ENCODE data around the gene MYRIP. TPM values are rescaled to one million over a fixed set of nuclear protein-coding genes. Genes with fewer than 3 reads are reported as not detected.

The MYRIP gene
- total and polyA plus RNA-seq, 5 donors from 2014 or later: not detected

GRCh38 chr3:40185029-40185695, 375.8 kb downstream of the MYRIP start:
- ATAC-seq (ENCODE audit: low read depth in 2 of 2): no peak
- H3K4me1 Mint-ChIP-seq: no peaks in the 10 kb centered on the region

DNA sequence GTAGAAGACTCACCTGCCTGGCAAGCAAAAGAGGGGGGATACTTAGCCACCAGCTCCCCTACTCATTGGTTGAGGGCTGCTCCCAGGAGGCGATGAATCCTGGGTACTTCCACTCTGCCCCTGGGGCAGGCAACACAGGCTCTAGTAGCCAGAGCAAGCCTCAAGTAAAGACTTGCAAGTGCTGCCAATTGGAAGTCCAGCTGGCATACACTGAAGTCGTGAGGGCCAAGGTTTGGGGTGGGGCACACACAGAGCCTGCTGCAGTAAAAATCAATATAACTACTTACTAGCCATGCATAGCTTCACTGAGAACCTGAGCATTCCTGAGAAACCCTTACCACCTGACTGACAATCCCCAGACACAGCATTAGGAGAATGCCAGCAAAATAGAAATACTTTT, 377.1 kb downstream of the MYRIP start:
- Mint-ChIP-seq H3K9me3 (no peaks in the 10 kb centered on the region), H3K36me3 (no peaks in the 10 kb centered on the region), H3K27ac (no peak overlapping the region), H3K27me3 (peaks cover 4% of the 10 kb centered on the region), H3K4me1 (no peaks in the 10 kb centered on the region), H3K4me3 (no peak overlapping the region)
- H3K27me3 ChIP-seq (ENCODE audit: control insufficient read depth, insufficient read depth, low read length): no peaks in the 10 kb centered on the region
- no peak overlapping the region for H3K4me3 ChIP-seq (ENCODE audit: low read depth, low read length)
- no peaks in the 10 kb centered on the region for H3K9me3 ChIP-seq (ENCODE audit: control insufficient read depth in 2 of 2, low read length in 2 of 2)
- DNase-seq (no peak), ATAC-seq (ENCODE audit: low read depth in 2 of 2) (no peak)
- H3K4me1 ChIP-seq (ENCODE audit: control insufficient read depth, insufficient read depth, low read length, poor library complexity, severe bottlenecking): no peaks in the 10 kb centered on the region
- H3K27ac ChIP-seq (ENCODE audit: insufficient read depth, low read length, poor library complexity, severe bottlenecking): no peak overlapping the region
- H3K36me3 ChIP-seq (ENCODE audit: control insufficient read depth, insufficient read depth, low read length): no peaks in the 10 kb centered on the region

More at GRCh38 chr3:40185029-40185695, 375.8 kb downstream of the MYRIP start:
- peaks cover 4% of the 10 kb centered on the region for H3K27me3 Mint-ChIP-seq
- peaks cover 0 to 1% (median 0%) of the 10 kb centered on the region in 7 donors for H3K9me3 Mint-ChIP-seq
- Histone ChIP-seq H3K27me3 (ENCODE audit: control insufficient read depth, insufficient read depth, low read length) (no peaks in the 10 kb centered on the region), H3K36me3 (ENCODE audit: control insufficient read depth, insufficient read depth, low read length) (no peaks in the 10 kb centered on the region), H3K4me3 (ENCODE audit: low read depth, low read length) (no peak overlapping the region), H3K9me3 (ENCODE audit: control insufficient read depth in 2 of 2, low read length in 2 of 2) (no peaks in the 10 kb centered on the region), H3K4me1 (ENCODE audit: control insufficient read depth, insufficient read depth, low read length, poor library complexity, severe bottlenecking) (no peaks in the 10 kb centered on the region), H3K27ac (ENCODE audit: insufficient read depth, low read length, poor library complexity, severe bottlenecking) (no peak overlapping the region)
- no peak for DNase-seq
- no peak overlapping the region for H3K27ac Mint-ChIP-seq
- H3K36me3 Mint-ChIP-seq: no peaks in the 10 kb centered on the region
- no peak overlapping the region for H3K4me3 Mint-ChIP-seq

DNA sequence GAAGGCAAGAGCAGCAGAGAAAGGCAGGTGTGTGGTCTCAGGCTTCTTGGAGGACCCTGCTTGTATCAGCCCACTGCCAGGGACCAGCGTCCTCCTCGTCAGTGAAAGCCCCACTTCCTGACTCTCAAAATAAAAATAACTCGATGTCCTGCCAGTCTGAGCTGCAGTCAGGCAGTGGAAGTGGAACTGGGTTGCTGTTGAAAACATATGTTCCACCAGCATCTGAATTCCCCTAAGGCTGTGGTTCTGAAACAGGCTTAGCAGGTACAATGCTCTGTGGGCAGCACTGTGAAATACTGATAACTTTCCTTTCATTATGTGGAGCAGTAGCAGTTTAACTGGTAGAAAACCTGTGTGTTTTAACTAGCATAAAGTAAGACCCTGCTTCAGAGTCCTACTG, 378.5 kb downstream of the MYRIP start:
- Mint-ChIP-seq H3K27me3 (peaks cover 4% of the 10 kb centered on the region), H3K4me3 (no peak overlapping the region)

GRCh38 chr3:40189118-40189517, 379.7 kb downstream of the MYRIP start:
- Histone ChIP-seq H3K36me3 (ENCODE audit: control insufficient read depth, insufficient read depth, low read length) (no peaks in the 10 kb centered on the region), H3K27ac (ENCODE audit: insufficient read depth, low read length, poor library complexity, severe bottlenecking) (no peak overlapping the region), H3K4me1 (ENCODE audit: control insufficient read depth, insufficient read depth, low read length, poor library complexity, severe bottlenecking) (no peaks in the 10 kb centered on the region), H3K9me3 (ENCODE audit: control insufficient read depth in 2 of 2, low read length in 2 of 2) (no peaks in the 10 kb centered on the region), H3K4me3 (ENCODE audit: low read depth, low read length) (no peak overlapping the region), H3K27me3 (ENCODE audit: control insufficient read depth, insufficient read depth, low read length) (no peaks in the 10 kb centered on the region)
- Mint-ChIP-seq H3K4me3 (no peak overlapping the region), H3K27ac (no peak overlapping the region), H3K4me1 (no peaks in the 10 kb centered on the region), H3K36me3 (no peaks in the 10 kb centered on the region), H3K27me3 (peaks cover 4% of the 10 kb centered on the region), H3K9me3 (no peaks in the 10 kb centered on the region)
- ATAC-seq (ENCODE audit: low read depth in 2 of 2) (no peak), DNase-seq (no peak)

More for the DNA sequence above, 378.5 kb downstream of the MYRIP start:
- ATAC-seq (ENCODE audit: low read depth in 2 of 2) (no peak), DNase-seq (no peak)
- H3K4me3 ChIP-seq (ENCODE audit: low read depth, low read length): no peak overlapping the region
- no peaks in the 10 kb centered on the region for H3K4me1 Mint-ChIP-seq
- H3K4me1 ChIP-seq (ENCODE audit: control insufficient read depth, insufficient read depth, low read length, poor library complexity, severe bottlenecking): no peaks in the 10 kb centered on the region
- H3K27ac ChIP-seq (ENCODE audit: insufficient read depth, low read length, poor library complexity, severe bottlenecking): no peak overlapping the region
- H3K9me3 ChIP-seq (ENCODE audit: control insufficient read depth in 2 of 2, low read length in 2 of 2): no peaks in the 10 kb centered on the region
- H3K36me3 Mint-ChIP-seq: no peaks in the 10 kb centered on the region
- no peaks in the 10 kb centered on the region for H3K36me3 ChIP-seq (ENCODE audit: control insufficient read depth, insufficient read depth, low read length)
- no peaks in the 10 kb centered on the region for H3K9me3 Mint-ChIP-seq
- H3K27ac Mint-ChIP-seq: no peak overlapping the region
- H3K27me3 ChIP-seq (ENCODE audit: control insufficient read depth, insufficient read depth, low read length): no peaks in the 10 kb centered on the region

GRCh38 chr3:40190056-40190455, 380.6 kb downstream of the MYRIP start:
- H3K4me3 Mint-ChIP-seq: no peak overlapping the region
- H3K27me3 Mint-ChIP-seq: peaks cover 2% of the 10 kb centered on the region
- Histone ChIP-seq H3K4me3 (ENCODE audit: low read depth, low read length) (no peak overlapping the region), H3K36me3 (ENCODE audit: control insufficient read depth, insufficient read depth, low read length) (no peaks in the 10 kb centered on the region), H3K27me3 (ENCODE audit: control insufficient read depth, insufficient read depth, low read length) (no peaks in the 10 kb centered on the region), H3K27ac (ENCODE audit: insufficient read depth, low read length, poor library complexity, severe bottlenecking) (no peak overlapping the region), H3K4me1 (ENCODE audit: control insufficient read depth, insufficient read depth, low read length, poor library complexity, severe bottlenecking) (no peaks in the 10 kb centered on the region), H3K9me3 (ENCODE audit: control insufficient read depth in 2 of 2, low read length in 2 of 2) (no peaks in the 10 kb centered on the region)
- DNase-seq (no peak), ATAC-seq (ENCODE audit: low read depth in 2 of 2) (no peak)
- no peaks in the 10 kb centered on the region for H3K9me3 Mint-ChIP-seq
- no peaks in the 10 kb centered on the region for H3K36me3 Mint-ChIP-seq
- no peaks in the 10 kb centered on the region for H3K4me1 Mint-ChIP-seq
- H3K27ac Mint-ChIP-seq: no peak overlapping the region

DNA sequence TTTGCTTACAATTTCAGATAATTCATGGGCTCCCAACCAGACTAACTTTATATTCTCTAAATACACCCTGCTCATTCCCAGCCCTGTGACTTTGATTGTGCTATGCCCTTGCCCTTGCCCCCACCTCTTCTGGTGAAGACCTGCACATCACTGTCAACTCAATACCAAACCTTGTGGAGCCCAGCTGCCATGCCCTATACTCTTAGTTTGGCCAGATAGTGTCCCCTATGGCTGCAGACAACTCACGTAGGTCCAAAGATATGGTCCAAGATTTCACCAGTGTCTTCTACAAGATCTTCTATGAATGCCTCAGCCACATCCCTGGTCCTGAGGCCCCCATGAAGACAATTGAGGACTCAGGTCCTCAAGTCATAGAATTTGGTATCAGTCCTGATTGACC, 381.8 kb downstream of the MYRIP start:
- no peak overlapping the region for H3K4me3 Mint-ChIP-seq
- H3K27ac ChIP-seq (ENCODE audit: insufficient read depth, low read length, poor library complexity, severe bottlenecking): no peak overlapping the region
- no peak for ATAC-seq (ENCODE audit: low read depth in 2 of 2)
- H3K9me3 ChIP-seq (ENCODE audit: control insufficient read depth in 2 of 2, low read length in 2 of 2): no peaks in the 10 kb centered on the region
- no peaks in the 10 kb centered on the region for H3K9me3 Mint-ChIP-seq
- H3K36me3 Mint-ChIP-seq: no peaks in the 10 kb centered on the region
- no peaks in the 10 kb centered on the region for H3K27me3 Mint-ChIP-seq
- no peaks in the 10 kb centered on the region for H3K4me1 ChIP-seq (ENCODE audit: control insufficient read depth, insufficient read depth, low read length, poor library complexity, severe bottlenecking)
- H3K4me1 Mint-ChIP-seq: no peaks in the 10 kb centered on the region
- no peak overlapping the region for H3K4me3 ChIP-seq (ENCODE audit: low read depth, low read length)
- no peak for DNase-seq
- no peaks in the 10 kb centered on the region for H3K36me3 ChIP-seq (ENCODE audit: control insufficient read depth, insufficient read depth, low read length)
- H3K27ac Mint-ChIP-seq: no peak overlapping the region
- no peaks in the 10 kb centered on the region for H3K27me3 ChIP-seq (ENCODE audit: control insufficient read depth, insufficient read depth, low read length)

GRCh38 chr3:40191850-40192448, 382.5 kb downstream of the MYRIP start:
- peak; percentile 53 to 74 for ATAC-seq (ENCODE audit: low read depth in 2 of 2)
- peak; percentile 34 to 60 (median 54) for DNase-seq
- H3K4me3 Mint-ChIP-seq: no peak overlapping the region
- no peak overlapping the region for H3K4me3 ChIP-seq (ENCODE audit: low read depth, low read length)
- H3K27ac Mint-ChIP-seq: no peak overlapping the region
- no peaks in the 10 kb centered on the region for H3K9me3 ChIP-seq (ENCODE audit: control insufficient read depth in 2 of 2, low read length in 2 of 2)
- no peaks in the 10 kb centered on the region for H3K36me3 Mint-ChIP-seq
- peaks cover 5% of the 10 kb centered on the region for H3K27me3 Mint-ChIP-seq
- H3K9me3 Mint-ChIP-seq: no peaks in the 10 kb centered on the region
- no peaks in the 10 kb centered on the region for H3K27me3 ChIP-seq (ENCODE audit: control insufficient read depth, insufficient read depth, low read length)
- no peaks in the 10 kb centered on the region for H3K4me1 ChIP-seq (ENCODE audit: control insufficient read depth, insufficient read depth, low read length, poor library complexity, severe bottlenecking)
- H3K27ac ChIP-seq (ENCODE audit: insufficient read depth, low read length, poor library complexity, severe bottlenecking): no peak overlapping the region
- H3K36me3 ChIP-seq (ENCODE audit: control insufficient read depth, insufficient read depth, low read length): no peaks in the 10 kb centered on the region
- no peaks in the 10 kb centered on the region for H3K4me1 Mint-ChIP-seq

- Histone ChIP-seq H3K9me3 (ENCODE audit: control insufficient read depth in 2 of 2, low read length in 2 of 2) (no peaks in the 10 kb centered on the region), H3K4me3 (ENCODE audit: low read depth, low read length) (no peak overlapping the region), H3K27ac (ENCODE audit: insufficient read depth, low read length, poor library complexity, severe bottlenecking) (no peak overlapping the region), H3K27me3 (ENCODE audit: control insufficient read depth, insufficient read depth, low read length) (no peaks in the 10 kb centered on the region), H3K4me1 (ENCODE audit: control insufficient read depth, insufficient read depth, low read length, poor library complexity, severe bottlenecking) (no peaks in the 10 kb centered on the region), H3K36me3 (ENCODE audit: control insufficient read depth, insufficient read depth, low read length) (no peaks in the 10 kb centered on the region)
- H3K27ac Mint-ChIP-seq: no peak overlapping the region
- no peak for ATAC-seq (ENCODE audit: low read depth in 2 of 2)
- H3K27me3 Mint-ChIP-seq: peaks cover 5% of the 10 kb centered on the region
- no peak for DNase-seq
- H3K9me3 Mint-ChIP-seq: no peaks in the 10 kb centered on the region
- no peaks in the 10 kb centered on the region for H3K4me1 Mint-ChIP-seq
- no peak overlapping the region for H3K4me3 Mint-ChIP-seq
- H3K36me3 Mint-ChIP-seq: no peaks in the 10 kb centered on the region
Measured at GRCh38 chr3:40192628-40193027, 383.2 kb downstream of the MYRIP start.

Measured in CD4-positive, CD25-positive, alpha-beta regulatory T cell (primary cell).